ENCODE data around the gene FTCD. TPM values are rescaled to one million over a fixed set of nuclear protein-coding genes. Genes with fewer than 3 reads are reported as not detected.

FTCD gene
- polyA plus RNA-seq, 3 donors, result not detected

DNA sequence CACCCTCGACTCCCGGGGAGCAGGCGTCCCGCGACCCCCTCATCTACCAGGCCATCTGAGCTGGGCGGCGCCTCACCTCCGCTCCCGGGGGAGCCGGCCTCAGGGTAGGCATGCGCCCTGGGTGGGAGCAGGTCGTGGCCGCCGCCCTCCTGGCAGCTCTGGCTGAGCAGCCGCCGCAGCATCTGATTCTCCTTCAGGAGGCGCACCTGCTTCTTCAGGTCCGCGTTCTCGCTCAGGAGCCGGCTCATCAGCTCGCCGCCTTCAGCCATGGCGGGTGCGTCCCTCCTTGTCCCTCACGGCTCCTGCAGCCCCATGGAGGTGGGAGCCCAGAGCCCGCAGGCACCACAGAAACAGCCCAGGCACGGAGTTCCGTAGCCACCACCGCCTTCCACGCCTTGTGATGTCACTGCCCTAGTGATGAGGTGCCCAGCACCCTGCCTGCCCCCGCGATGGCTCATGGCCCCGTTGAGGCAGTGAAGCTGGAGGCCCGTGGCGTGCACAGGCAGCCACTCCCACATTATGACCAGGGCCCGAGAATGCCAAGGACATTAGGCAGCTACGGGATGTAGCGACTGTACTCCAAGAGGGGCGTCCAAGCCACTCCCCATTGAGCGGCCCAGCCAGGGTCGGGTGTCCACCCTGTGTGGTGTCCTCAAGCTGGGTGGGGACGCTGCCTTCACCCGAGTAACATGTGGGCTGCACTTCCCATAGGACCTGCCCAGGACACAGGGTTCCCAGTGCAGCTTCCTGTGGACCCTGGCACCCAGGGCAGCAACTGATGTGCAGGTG, 27.4 kb upstream of the FTCD start:
- no peak overlapping the region for H2AFZ ChIP-seq (ENCODE audit: insufficient read depth, low read depth, low read length, poor library complexity, severe bottlenecking)
- no peak overlapping the region for H3K4me3 Mint-ChIP-seq
- peak in 1 of 3 donors; percentile 20 for DNase-seq

DNA sequence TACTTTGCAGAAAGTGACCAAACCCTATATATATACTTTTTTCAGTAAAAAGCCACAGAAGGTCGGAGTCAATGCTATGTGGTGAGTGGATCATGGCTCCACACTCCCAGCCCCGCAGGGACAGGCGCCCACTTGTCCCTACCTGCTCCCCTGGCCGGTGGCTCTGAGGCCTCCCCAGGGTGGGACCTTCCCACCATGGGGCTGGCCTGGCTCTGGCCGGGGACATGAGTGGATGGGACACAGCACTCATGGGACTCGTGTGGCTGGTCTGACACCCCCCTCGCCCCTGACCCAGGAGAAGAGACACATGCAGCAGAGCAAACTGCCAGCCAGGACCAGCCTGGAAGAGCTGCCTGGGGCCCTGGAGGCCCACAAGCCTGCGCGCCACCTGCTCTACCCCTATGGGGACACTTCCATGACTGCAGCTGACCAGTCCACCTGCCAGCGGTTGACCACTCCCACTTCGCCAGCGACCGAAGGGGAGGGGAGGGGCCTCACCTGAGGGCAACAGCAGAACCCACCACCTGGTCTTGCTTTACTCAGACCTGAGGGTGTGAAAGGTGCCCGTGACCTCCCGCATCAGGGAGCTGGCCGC, 26.7 kb upstream of the FTCD start:
- H3K27ac ChIP-seq (ENCODE audit: low read depth in 1 of 2, low read length in 2 of 2), result no peak overlapping the region
- no peak overlapping the region for H2AFZ ChIP-seq (ENCODE audit: insufficient read depth, low read depth, low read length, poor library complexity, severe bottlenecking)
- no peak overlapping the region for H3K4me2 ChIP-seq (replicated peaks; ENCODE audit: extremely low read depth, low read length, poor library complexity, severe bottlenecking)
- no peak overlapping the region for H3K4me3 Mint-ChIP-seq
- peaks cover 4 to 5% of the 10 kb centered on the region in 2 donors for H3K4me1 ChIP-seq (ENCODE audit: control insufficient read depth in 1 of 2, insufficient read depth in 2 of 2, low read length in 2 of 2)
- H3K36me3 ChIP-seq (replicated peaks in 1 of 2; ENCODE audit: control insufficient read depth in 1 of 2, insufficient read depth in 2 of 2, low read length in 2 of 2), result no peaks in the 10 kb centered on the region
- H3K27me3 Mint-ChIP-seq (ENCODE audit: low read depth in 3 of 3), result peaks cover 0 to 2% (median 0%) of the 10 kb centered on the region in 3 donors
- peak overlapping the region in 3 of 7 donors; percentile 11 to 53 (median 41) for H3K27ac Mint-ChIP-seq
- no peaks in the 10 kb centered on the region for H3K79me2 ChIP-seq (ENCODE audit: insufficient read depth, low read length)
- WGBS (ENCODE audit: insufficient coverage), result 94% methylated on average over 7 of the region's 16 CpGs
- no peak for DNase-seq
- no peaks in the 10 kb centered on the region for H3K36me3 Mint-ChIP-seq
- no peak overlapping the region for H3K4me3 ChIP-seq (replicated peaks in 1 of 3; ENCODE audit: low read depth in 2 of 3, low read length in 3 of 3)
- intact Hi-C loops (cut with micrococcal nuclease), result loop anchor here in 1 of 2 donors (5.0 to 10.0 kb wide), 2 partner anchors 45 to 143 kb away; partner anchors contain the start of genes C21orf58, LSS and PCNT
- no peaks in the 10 kb centered on the region for H3K27me3 ChIP-seq (ENCODE audit: control insufficient read depth in 2 of 2, insufficient read depth in 2 of 2, low read length in 2 of 2)
- peaks cover 11% of the 10 kb centered on the region for H3K4me1 Mint-ChIP-seq
- H3K9me3 Mint-ChIP-seq, result peaks cover 0 to 9% (median 0%) of the 10 kb centered on the region in 7 donors
- no peaks in the 10 kb centered on the region for H3K9me3 ChIP-seq (replicated peaks in 1 of 2; ENCODE audit: control insufficient read depth in 1 of 2, insufficient read depth in 1 of 2, low read length in 2 of 2)
- TF ChIP-seq, protein P1, sequence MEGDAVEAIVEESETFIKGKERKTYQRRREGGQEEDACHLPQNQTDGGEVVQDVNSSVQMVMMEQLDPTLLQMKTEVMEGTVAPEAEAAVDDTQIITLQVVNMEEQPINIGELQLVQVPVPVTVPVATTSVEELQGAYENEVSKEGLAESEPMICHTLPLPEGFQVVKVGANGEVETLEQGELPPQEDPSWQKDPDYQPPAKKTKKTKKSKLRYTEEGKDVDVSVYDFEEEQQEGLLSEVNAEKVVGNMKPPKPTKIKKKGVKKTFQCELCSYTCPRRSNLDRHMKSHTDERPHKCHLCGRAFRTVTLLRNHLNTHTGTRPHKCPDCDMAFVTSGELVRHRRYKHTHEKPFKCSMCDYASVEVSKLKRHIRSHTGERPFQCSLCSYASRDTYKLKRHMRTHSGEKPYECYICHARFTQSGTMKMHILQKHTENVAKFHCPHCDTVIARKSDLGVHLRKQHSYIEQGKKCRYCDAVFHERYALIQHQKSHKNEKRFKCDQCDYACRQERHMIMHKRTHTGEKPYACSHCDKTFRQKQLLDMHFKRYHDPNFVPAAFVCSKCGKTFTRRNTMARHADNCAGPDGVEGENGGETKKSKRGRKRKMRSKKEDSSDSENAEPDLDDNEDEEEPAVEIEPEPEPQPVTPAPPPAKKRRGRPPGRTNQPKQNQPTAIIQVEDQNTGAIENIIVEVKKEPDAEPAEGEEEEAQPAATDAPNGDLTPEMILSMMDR (IDR thresholded peaks at IDR 0.05), result no peak
- no peaks in the 10 kb centered on the region for H4K20me1 ChIP-seq (ENCODE audit: insufficient read depth, low read length)
- no peak overlapping the region for H3K9ac ChIP-seq (ENCODE audit: insufficient read depth, low read length, poor library complexity, severe bottlenecking)

More for the DNA sequence above, 27.4 kb upstream of the FTCD start:
- intact Hi-C loops (cut with micrococcal nuclease), result loop anchor here in 1 of 2 donors (5.0 to 10.0 kb wide), 2 partner anchors 45 to 142 kb away; partner anchors contain the start of genes C21orf58, LSS and PCNT
- no peak overlapping the region for H3K4me2 ChIP-seq (replicated peaks; ENCODE audit: extremely low read depth, low read length, poor library complexity, severe bottlenecking)
- no peak overlapping the region for H3K9ac ChIP-seq (ENCODE audit: insufficient read depth, low read length, poor library complexity, severe bottlenecking)
- no peak overlapping the region for H3K27ac ChIP-seq (ENCODE audit: low read depth in 1 of 2, low read length in 2 of 2)
- peaks cover 11% of the 10 kb centered on the region for H3K4me1 Mint-ChIP-seq
- TF ChIP-seq, protein P1 (IDR thresholded peaks at IDR 0.05), result no peak
- H3K4me1 ChIP-seq (ENCODE audit: control insufficient read depth in 1 of 2, insufficient read depth in 2 of 2, low read length in 2 of 2), result peaks cover 4 to 5% of the 10 kb centered on the region in 2 donors
- no peaks in the 10 kb centered on the region for H4K20me1 ChIP-seq (ENCODE audit: insufficient read depth, low read length)
- H3K36me3 Mint-ChIP-seq, result no peaks in the 10 kb centered on the region
- no peaks in the 10 kb centered on the region for H3K27me3 ChIP-seq (ENCODE audit: control insufficient read depth in 2 of 2, insufficient read depth in 2 of 2, low read length in 2 of 2)
- no peak overlapping the region for H3K4me3 ChIP-seq (replicated peaks in 1 of 3; ENCODE audit: low read depth in 2 of 3, low read length in 3 of 3)
- 92% methylated on average over 43 of the region's 44 CpGs for WGBS (ENCODE audit: insufficient coverage)
- H3K36me3 ChIP-seq (replicated peaks in 1 of 2; ENCODE audit: control insufficient read depth in 1 of 2, insufficient read depth in 2 of 2, low read length in 2 of 2), result no peaks in the 10 kb centered on the region
- no peak overlapping the region for H3K27ac Mint-ChIP-seq
- H3K9me3 ChIP-seq (replicated peaks in 1 of 2; ENCODE audit: control insufficient read depth in 1 of 2, insufficient read depth in 1 of 2, low read length in 2 of 2), result no peaks in the 10 kb centered on the region
- H3K9me3 Mint-ChIP-seq, result peaks cover 0 to 9% (median 0%) of the 10 kb centered on the region in 7 donors
- H3K27me3 Mint-ChIP-seq (ENCODE audit: low read depth in 3 of 3), result peaks cover 0 to 2% (median under 1%) of the 10 kb centered on the region in 3 donors
- no peaks in the 10 kb centered on the region for H3K79me2 ChIP-seq (ENCODE audit: insufficient read depth, low read length)

Measured in CD14-positive monocyte (primary cell).